GM19099 (cell line): ENCODE results near the gene POLR1A.

Source experiments
- POLR2A ChIP-seq: IDR thresholded peaks from 3 replicates; pipeline ENCODE4 v1.6.1; 2011; ENCODE audit warnings: low read depth; ENCODE audit not compliant: insufficient read length; ENCODE audit errors: extremely low read depth

The POLR1A gene

DNA sequence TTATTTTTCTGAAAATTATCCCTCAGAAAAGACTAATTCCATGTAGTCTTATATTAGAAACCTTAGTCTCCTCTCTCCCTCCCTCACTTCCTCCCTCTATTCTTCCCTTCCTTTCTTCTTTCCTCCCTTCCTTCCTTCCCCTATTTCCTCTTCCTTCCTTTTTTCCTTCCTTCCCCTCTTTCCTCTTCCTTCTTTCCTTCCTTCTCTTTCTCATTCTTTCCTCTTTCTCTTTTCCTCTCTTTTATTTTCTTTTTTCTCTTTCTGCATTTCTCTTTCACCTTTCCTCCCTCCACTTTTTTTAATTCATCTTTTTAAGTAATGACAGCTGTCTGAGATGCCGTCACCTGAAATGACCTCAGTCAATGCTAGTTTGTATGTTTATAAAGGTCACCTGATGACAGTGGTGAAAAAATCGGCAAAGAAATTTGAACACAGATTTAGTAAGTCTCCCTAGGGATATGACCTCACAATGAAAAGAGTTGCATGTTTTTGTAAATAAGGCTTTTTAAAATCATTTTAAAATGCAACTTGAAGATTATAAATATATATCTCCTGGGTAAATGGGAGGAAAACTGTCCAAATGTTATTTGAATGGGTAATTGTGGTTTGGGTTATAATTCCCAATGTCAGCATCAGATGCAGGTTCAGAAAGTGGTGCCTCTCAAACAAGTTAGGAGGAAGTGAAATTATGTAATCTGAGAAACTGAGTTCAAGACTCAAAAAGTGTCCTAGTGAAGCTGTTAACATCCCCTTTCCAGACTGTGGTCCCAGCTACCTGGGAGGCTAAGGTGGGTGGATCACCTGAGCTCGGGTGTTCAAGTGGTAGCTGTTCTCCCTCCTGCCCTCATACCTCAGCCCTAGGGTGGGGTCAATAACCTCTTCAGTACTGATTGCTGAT is 126.6 kb downstream of the POLR1A start:
- TF ChIP-seq POLR2A = no peak

DNA sequence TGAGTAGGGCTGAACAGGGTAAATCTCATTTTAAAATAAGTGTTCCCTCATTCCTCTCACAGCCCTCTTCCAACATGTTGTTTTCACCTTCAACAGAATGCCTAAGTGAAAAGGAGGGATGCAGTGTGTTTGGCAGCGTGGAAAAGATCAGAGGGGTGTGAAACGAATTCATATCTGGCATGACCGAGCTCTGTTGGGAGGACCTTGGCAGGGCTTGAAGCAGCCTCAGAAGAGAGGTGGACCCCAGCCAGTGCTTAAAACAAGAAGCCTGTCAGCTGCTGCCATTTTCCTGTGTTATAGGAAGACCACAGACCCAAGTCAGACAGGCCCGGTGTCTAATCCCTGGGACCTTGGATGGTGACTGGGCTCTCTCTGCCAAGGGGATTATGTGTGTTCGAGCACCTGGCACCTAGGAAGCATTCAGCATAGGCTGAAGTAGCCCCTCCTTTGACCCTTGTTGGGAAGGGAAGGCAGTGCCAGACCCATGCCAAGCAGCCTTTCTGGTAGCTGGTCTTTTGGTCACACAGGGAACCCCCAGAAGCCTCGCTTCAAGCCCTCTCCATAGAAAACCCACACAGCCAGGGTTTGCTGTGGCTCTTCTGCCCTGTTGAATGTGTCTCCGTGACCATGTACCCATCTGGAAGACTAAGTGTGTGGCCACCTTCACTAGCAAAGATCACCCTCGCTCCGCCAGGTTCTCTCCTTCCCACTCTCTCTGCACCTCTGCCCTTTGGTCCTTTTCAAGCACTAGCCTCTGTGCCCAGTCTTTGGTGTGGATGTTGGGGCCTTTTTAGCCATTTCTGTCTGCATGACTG is 129.4 kb downstream of the POLR1A start:
- no peak for TF ChIP-seq POLR2A

DNA sequence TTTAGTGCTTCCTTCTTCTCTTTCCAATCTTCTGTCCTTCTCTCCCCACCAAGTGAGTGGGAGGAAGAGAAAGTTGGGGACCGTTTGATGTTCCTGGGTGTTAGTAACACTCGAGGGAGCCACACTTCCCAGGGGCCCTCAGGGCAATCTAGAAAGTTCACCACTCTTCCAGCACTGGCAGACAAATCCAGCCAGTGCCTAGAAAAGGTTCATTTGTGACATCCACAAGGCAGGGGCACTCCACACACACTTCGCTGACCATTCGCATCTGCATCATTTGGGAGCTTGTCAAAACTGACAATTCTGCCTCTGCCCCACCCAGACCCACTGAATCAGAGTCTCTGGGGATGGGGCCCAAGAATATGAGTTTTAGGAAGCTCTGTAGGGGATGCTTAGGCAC is 130.1 kb downstream of the POLR1A start:
- no peak for TF ChIP-seq POLR2A

DNA sequence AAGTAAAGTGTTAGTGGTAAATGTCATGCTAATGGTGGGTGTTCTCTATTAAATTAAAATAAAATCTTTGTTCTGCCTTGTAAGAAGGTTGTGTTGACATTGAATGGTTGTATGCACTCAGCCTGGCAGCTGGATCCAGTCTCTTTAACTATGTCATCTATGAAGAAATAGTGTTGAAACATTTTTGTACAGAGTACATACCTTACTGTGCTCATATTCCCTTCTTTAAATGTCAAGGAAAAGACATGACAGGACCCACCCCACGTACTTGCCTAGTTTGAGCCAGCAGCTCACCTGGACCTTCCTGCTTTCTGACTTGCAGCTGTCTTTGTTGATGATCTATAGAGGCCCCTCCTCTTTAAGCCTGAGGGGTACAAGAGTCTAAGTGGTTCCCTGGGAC is 131.3 kb downstream of the POLR1A start:
- no peak for TF ChIP-seq POLR2A

DNA sequence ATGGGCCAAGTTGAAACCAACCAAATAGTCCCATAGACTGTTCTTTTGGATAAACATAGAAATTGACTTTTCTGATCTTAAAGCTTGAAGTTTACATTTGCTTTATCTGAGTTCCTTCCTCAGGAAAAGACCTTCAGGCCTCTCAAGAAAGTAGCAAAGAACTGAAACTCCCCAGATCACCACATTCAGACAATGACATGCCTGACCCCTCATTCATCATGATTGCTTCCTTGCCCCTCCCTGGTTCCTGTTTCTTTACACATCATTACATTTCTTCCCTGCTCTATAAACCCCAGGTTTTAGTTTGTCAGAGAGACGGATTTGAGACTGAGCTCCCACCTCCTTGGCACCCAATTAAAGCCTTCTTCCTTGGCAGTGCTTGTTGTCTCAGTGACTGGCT is 133.3 kb downstream of the POLR1A start:
- TF ChIP-seq POLR2A = no peak

DNA sequence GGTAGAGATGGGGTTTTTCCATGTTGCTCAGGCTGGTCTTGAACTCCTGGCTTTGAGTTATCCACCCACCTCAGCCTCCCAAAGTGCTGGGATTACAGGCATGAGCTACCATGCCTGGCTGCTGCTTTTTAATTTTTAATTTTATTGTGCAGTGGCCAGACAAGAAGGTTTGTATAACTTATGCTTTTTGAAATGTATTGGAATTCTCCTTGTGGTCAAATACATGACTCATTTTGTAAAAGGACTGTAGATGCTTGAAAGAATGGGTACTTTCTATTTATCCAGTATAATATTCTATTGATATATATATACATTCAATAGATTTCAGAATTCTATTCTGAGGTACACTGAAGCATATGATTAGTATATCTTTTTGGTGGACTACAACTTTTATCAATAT is 134.3 kb downstream of the POLR1A start:
- TF ChIP-seq POLR2A = no peak
